Measurements from ENCODE around the gene ODR4.

- TF ChIP-seq CTCF (IDR thresholded peaks at IDR 0.05; ENCODE audit: insufficient read depth, low read length, poor library complexity, severe bottlenecking) (no peak), EZH2phosphoT487 (conservative IDR thresholded peaks at IDR 0.05; ENCODE audit: low read length) (no peak)
These were observed 53.4 kb downstream of the ODR4 start for GRCh38 chr1:186429017-186429416.

Data from SU-DHL-6 (cell line).